GM19328 (cell line): Measurements from ENCODE around the gene PPP1R11.
A peak's percentile ranks its signal among the peaks of the same experiment; 100 is the strongest.
"Not testable (repeated sequence)": the region's sequence is repeated elsewhere in the genome, so short reads cannot be mapped to it uniquely, and the experiment has no call there.

Experiments used
- ATAC-seq: cut with Tn5 transposase; IDR thresholded peaks from one replicate; pipeline ENCODE4 v1.9.1; 2021; ENCODE audit warnings: mild to moderate bottlenecking, moderate library complexity; ENCODE audit not compliant: unreplicated experiment

The PPP1R11 gene, protein sequence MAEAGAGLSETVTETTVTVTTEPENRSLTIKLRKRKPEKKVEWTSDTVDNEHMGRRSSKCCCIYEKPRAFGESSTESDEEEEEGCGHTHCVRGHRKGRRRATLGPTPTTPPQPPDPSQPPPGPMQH

DNA sequence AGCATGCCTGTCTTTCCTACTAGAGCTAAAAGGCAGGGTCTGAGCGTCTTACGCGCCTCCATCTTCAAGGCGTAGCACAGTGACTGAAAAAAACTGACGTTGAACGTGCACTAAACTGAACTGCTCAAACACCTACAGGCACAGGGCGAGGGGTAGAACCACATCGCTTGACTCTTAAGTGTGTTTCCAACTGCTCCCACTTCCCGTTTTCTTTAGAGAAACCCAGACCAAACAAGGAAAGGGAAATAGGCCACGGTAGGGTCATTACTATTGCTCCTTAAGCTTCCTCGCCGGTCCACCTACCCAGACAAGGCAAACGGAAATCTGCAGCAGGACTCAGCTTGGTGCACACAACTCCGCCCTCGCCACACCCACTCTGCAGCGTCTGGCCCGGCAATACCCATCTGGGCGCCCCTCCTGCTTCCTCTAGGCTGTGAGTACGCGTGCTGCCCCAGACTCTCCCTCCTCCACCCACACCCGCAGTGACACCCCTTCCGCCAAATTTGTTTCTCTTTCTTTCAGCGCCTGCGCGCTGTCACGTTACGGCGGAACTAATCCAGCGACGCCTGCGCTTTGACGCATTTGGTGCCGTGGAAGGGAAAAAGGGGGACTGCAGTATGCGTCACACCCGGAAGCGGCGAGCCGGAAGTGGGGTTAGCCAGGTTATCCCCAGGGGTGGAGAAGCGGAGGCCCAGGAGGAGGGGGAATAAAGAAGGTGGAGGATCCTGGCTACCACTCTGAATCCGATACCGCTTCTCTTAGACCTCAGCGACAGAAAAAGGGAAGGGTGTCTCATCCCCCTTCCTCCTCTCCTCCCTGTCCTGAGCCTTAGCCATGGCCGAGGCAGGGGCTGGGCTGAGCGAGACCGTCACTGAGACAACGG, at the start of gene PPP1R11:
TSS of gene PPP1R11 (plus strand) at position 622 of the 883 bp plus-strand sequence. CDS start at position 835, 213 bp downstream.
- peak; percentile 96 for ATAC-seq

DNA sequence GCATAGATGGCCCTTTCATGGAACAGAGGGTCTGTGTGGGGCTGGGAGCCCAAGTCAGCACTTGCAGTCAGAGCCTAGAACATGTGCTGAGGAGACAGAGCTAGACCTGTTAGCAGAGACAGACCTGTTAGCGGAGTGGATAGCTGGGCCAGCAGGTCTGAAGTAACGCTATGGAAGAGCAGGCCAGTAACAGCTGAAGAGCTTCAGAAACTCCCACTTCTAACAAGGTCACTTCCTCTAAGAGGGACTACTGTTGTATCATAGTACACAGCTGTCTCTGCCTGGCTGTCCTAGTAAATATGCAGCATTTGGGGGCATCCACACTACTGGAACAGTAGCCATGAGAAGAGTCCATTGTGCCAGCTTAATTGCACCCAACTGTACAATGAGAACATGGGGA, 47.2 kb upstream of the PPP1R11 start:
- ATAC-seq, result no peak

DNA sequence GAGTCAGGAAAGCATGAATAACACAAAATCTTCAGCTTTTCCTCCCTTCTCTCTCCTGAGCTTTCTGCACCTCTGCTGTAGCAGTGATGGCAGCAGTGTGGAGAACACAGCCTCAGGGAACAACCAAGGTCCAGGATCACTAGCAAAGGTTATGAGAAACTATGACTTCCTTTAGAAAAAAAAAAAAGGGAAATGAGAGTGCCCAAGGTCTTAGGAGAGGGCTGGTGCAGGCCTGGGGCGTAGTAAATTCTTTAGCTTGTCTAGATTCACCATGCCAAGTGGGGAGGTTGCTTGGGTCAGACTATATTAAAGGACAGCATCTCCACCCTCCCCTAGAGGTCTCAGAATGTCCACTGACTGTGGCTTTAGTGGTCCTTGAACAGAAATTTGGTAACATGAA, 46.4 kb upstream of the PPP1R11 start:
- ATAC-seq, result no peak

DNA sequence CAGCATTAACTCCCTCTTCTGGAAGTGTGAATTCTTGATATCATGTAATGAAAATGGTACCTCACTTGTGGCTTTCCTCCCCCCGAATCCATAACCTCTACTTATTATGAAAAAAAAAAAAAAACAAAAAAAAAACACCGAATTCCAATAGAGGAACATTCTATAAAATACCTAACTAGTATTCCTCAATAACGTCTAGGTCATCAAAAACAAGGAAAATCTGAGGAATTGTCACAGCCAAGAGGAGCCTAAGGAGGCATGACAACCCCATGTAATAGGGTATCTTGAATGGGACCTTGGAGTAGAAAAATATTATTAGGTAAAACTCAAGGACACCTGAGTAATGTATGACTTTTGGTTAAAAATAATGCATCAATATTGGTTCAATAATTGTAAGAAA, 44.8 kb upstream of the PPP1R11 start:
- no peak for ATAC-seq

DNA sequence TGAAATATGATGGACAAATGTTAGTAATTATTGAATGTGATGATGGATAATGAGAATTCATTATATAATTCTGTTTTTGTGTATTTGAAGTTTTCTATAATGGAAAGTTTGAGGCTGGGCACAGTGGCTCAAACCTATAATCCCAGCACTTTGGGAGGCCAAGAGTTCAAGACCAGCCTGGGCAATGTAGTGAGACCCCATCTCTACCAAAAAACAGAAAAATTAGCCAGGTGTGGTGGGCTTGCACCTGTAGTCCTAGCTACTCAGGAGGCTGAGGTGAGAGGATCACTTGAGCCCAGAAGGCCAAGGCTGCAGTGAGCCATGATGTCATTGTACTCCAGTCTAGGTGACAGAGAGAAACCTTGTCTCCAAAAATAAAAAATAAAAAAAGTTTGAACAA, 44.3 kb upstream of the PPP1R11 start:
- ATAC-seq, result not testable (repeated sequence)

DNA sequence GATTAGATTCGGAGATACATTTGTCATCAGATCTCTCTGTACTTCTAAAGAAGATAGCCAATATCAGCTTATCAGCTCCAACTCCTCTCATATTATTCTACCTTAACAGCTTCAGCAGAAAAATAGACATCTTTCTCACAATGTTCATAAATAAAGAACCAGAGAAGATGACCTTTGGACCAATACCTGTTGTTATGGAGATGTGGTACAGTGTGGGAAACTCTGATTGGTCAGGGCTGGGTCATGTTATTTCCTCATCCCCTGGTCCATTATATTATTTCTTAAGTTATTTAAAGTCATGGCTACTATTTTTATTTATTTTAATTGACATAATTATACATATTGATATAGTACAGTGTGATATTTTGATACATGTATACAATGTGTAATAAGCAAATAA, 41.8 kb upstream of the PPP1R11 start:
- no peak for ATAC-seq

DNA sequence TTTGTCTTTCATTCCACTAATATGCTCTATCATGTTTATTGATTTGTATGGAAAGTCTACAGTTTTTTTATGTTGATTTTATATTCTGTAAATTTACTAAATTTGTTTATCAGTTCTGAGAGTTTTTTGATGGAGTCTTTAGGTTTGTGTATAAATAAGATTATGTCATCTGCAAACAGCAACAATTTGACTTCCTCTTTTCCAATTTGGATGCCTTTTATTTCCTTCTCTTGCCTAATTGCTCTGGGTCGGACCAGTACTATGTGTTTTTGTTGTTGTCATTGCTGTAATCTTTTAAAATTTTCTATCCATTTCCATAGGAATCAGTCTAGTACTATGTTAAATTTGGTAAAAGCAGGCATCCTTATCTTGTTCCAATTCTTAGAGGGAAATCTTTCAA, 37.4 kb upstream of the PPP1R11 start:
- no peak for ATAC-seq

DNA sequence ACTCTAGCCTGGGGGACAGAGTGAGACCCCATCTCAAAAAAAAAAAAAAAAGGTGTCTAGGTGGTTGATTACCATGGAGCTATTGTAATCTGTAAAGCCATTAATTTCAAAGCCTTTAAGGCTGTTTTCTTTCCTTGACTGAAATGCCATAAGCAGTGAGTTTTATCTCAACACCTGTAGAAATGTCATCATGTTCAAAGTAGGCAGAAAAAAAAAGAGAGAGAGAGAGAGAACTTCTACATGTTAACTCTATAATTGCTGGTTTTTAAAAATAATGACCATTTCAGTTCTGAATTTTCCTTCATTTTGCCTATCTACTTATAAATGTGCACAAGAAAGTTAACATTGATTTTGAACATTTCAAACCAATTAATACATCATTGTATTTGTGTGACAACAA, 35.6 kb upstream of the PPP1R11 start:
- ATAC-seq, result no peak

DNA sequence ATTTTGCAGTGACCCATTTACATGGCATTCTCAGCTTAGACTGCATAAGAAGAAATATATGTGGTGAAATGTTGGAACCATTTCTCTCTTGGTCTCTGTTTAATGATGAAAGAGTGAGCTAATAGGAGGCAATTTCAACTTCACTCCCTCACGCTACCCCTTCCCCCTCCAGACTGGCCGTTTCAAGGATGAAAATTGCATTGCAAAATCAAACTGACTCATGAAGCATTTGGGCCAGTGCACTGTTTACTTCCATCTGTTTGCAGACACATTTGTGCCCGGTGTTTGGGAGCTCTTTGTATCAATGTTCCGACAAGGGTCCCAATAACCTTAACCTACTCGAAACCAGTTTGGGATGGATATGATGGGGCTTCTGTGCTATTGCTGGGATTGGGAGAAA, 33.6 kb upstream of the PPP1R11 start:
- ATAC-seq, result not testable (repeated sequence)

DNA sequence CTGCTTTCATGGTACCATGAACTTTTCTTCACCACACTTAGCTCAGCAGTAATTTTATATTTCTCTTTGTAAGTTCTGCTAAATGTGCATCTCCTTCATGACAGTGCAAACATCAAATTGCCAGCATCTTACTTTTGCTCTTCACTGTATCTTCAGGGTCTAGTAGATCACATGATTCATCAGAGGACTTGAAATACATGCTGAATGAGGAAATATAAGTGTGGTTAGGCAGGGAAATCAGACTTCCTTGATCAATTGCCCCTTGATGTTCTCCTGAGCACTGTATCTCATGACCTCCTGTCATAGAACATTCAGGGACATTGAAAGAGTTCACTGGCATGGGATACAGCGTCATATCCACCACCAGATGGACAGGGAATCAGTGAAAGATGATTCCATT, 31.2 kb upstream of the PPP1R11 start:
- ATAC-seq, result no peak

DNA sequence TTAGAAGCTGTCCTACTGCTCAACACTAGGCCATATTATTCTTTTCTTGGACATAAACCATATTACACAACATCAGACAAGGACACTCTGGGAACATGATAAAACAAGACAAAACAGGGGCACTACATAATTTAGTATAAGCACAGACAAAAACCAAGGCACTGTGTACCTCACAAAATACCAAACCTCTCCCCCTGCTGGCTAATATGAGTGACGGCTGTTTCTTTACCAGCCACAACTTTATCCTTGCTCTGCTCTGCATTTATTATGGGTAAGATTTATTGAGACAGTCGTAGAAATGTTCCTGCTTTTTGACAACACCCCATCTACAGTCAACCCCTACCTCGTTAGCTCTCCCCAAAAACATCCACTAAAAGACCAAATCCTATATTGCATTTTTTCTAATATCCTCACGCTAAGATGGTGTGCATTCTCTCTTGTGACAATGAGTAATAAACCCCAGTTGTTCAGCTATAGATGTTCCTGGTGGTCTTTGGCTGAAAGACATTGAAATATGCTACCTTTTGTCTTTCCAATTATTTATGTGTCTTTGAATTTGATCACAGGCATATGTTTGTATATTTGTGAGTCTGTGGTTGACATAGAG, 29.7 kb upstream of the PPP1R11 start:
- no peak for ATAC-seq

DNA sequence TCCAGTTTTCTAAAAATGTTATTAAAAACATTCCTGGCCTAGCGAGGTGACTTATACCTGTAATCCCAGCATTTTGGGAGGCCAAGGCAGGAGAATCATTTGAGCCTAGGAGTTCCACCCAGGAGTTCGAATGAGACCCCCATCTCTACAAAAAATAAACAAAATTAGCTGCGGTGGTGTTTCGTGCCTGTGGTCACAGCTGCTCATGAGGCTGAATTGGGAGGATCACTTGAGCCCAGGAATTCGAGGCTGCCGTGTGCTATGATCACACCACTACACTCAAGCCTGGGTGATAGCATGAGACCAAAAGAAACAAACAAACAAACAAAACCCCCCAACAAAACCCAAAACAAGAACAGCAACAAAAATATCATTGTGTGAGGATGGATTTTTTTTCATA, 25.8 kb upstream of the PPP1R11 start:
- ATAC-seq, result no peak

DNA sequence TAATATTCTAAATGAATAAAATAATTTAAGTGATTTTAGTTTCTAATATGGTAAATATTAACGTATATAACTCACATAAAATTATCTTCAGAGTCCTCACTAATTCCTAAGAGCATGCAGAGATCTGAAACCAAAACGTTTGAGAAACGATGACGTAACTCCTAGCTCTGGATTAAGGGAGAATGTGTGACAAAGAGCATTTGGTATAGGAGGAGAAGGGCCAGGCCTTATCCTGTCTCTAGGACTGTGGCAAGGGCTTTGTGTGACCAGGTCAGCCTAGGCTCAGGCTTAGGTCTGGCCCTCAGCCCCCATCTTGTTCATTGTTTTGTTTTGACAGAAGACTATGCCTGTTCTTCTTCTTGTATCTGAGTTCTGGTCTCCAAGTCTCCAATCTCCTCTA, 25.2 kb upstream of the PPP1R11 start:
- ATAC-seq, result no peak

DNA sequence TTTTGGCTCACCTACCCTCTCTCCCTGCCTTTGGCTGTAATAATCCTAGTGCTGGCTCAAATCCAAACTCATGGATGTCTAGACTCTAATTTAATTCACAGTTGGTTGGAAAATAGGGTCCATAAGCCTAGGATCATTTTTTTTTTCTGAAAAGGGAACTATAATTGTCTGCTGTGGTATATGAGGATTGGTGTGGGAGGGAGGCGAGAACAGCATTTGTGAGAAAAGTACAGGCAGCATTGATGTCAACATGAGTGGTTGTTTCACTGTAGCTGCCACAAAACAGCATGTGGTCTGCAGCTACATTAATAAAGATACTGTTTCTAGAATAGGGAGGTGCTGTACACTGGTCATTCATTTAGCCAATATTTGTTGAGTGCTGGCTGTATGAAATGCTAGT, 24.5 kb upstream of the PPP1R11 start:
- ATAC-seq, result no peak

DNA sequence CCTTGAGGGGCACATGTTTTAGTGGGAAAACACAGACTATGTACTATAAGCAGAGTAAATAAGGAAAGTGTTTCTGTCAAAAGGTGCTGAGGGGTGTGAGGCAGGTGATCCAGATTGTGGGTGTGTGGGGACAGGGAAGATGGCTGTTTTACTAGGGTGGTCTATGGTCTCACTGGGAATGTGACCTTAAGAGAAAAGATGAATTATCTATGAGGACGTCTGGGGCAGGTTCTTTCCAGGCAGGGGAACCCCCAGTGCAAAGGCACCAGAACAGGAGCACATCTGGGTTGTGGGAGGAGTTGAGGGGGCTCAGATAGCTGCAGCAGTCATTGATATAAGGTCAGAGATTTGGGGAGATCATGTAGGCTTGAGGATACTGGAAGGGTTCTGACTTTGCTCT, 24.1 kb upstream of the PPP1R11 start:
- ATAC-seq, result no peak

DNA sequence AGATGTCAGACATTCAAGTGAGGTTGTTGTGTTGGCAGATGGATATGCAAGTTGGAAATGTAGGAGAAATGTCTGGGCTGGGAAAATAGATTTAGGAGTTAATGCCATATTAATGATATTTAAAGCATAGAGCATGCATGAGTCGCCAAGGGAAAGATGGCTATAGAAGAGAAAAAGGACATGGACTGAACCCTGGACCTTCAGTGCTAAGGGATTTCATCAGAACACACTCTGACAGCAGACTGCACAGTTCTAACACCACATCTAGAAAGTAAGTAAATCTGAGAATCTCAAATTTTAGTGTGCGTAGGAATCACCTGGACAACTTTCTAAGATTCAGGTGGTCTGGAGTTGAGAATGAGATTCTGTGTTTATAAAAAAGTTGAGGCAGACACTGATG, 23.3 kb upstream of the PPP1R11 start:
- no peak for ATAC-seq

DNA sequence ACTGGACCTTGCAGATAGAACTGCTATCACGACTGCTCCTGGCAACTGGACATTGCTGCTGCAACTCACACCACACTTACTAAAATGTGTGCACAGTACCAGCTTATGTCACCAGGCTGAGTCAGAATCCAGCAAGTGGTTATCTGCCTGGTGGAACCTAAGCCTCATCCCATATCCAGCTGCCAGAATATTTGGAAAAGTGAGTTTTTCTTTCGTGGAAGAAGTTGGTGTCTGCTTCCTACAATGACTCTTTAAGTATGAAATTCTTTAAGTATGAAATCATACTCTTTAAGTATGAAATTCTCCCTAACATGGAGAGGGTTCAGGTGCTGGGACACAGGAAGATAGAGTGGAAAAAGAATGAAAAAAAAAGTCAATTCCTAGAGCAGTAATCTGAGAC, 22.4 kb upstream of the PPP1R11 start:
- no peak for ATAC-seq

DNA sequence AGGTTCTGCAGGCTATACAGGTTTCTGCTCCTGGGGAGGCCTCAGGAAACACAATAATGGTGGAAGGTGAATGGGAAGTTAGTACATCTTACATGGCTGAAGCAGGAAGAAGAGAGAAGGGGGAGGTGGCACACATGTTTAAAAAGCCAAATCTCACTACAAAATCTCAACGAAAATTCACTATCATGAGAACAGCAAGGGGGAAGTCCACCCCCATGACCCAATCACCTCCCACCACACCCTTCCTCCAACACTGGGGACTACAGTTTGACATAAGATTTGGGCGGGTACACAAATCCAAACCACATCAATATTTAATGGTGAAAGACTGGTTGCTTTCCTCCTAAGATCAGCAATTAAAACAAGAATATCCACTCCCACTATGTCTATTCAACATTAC, 19.8 kb upstream of the PPP1R11 start:
- ATAC-seq, result no peak

DNA sequence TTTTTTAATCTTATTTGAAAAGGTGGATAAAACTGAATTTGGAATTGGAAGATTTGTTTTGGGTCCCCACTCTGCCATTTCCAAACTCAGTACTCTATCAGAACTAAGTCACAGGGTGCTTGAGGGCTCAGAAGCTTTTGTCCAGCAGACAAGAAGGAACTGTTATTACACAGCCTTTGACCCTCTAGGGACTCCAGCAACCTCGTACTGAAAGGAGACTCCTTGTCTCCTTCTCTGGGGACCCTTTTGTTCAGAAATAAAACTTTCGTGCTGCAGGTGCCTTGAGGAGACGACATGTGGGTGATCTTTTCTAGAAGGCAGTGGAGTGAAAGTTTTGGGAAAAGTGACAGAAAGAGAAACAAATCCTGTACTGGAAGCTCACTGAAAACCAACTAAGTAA, 13.3 kb upstream of the PPP1R11 start:
- ATAC-seq, result no peak

DNA sequence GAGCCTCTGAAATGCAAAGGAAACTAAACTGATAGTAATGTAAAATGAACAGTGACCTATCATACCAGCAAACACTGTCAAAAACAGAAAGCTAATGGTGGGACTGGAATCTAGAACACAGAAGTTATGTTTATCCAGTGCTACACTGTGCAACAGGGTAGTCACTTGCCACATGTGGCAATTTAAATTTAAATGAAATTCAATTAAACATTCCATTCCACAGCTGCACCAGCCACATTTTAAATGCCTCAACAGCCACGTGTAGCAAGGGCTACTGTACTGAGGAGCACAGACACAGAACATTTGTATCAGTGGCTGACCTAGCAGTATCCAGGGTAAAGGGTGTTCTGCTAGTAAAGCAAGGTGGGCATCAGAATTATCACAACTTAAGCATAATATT, 11.5 kb upstream of the PPP1R11 start:
- no peak for ATAC-seq

DNA sequence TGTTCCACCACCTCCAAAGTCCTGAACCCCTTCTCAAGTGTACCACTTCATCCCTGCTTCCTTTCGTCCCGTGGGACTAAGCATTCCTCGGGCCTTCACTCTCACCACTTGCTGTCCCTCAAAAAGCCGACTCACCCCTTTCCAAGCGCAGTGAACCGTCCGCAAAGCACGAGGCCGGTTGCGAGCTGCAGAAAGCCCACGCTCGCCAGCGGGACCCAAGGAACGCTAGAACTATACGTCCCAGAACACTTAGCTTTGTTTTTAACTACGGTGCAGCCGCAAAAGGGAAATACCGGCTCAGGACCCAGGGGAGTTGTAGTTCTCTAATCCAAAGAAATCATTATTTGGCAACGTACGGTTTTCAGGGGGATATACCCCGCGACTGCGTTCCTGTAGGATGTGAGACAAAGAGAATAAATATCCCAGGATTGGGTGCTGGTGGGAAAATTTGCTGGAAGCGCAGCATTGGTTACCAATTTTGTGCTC, 6.3 kb upstream of the PPP1R11 start:
- no peak for ATAC-seq
